SK-N-SH (cell line): ENCODE results near the gene AKT1.

ENCODE experiments used
- CTCF ChIP-seq: fragments of 200-600 bp; sonication (generic); IDR thresholded peaks from 2 replicates; pipeline ENCODE4 v1.6.1; 2017; ENCODE audit warnings: antibody characterized with exemption, mild to moderate bottlenecking, moderate library complexity
- GABPA ChIP-seq: IDR thresholded peaks from 2 replicates; pipeline ENCODE4 v1.4.0; 2012; ENCODE audit warnings: low read depth, mild to moderate bottlenecking
- MAX ChIP-seq: IDR thresholded peaks from 2 replicates; pipeline ENCODE4 v1.4.0; 2012; ENCODE audit warnings: low read depth
- MEF2A ChIP-seq: IDR thresholded peaks from 2 replicates; pipeline ENCODE4 v1.4.0; 2012; ENCODE audit warnings: low read depth, borderline replicate concordance
- POLR2AphosphoS5 ChIP-seq: IDR thresholded peaks from 2 replicates; pipeline ENCODE4 v1.6.1; 2012; ENCODE audit warnings: low read depth, low read length
- RAD21 ChIP-seq: IDR thresholded peaks from 2 replicates; pipeline ENCODE4 v1.6.1; 2012; ENCODE audit warnings: mild to moderate bottlenecking, low read length
- REST ChIP-seq: IDR thresholded peaks from 2 replicates; pipeline ENCODE4 v1.6.1; 2012; ENCODE audit warnings: mild to moderate bottlenecking, low read depth, low read length, moderate library complexity
- SMC3 ChIP-seq: IDR thresholded peaks from 2 replicates; pipeline ENCODE4 v1.6.1; 2012; ENCODE audit warnings: low read depth, low read length, improper control_type of control experiment
- YY1 ChIP-seq: IDR thresholded peaks from 2 replicates; pipeline ENCODE4 v1.4.0; 2012; ENCODE audit warnings: low read depth, mild to moderate bottlenecking

- TF ChIP-seq CTCF (peak; percentile 56), RAD21 (no peak), POLR2AphosphoS5 (no peak), MEF2A (no peak), GABPA (no peak), MAX (no peak), SMC3 (no peak), YY1 (no peak), REST (no peak)
Measured at GRCh38 chr14:104770851-104771272, 24.7 kb downstream of the AKT1 start.
